ENCODE measurements around the gene ZNF354C.
"Not testable (repeated sequence)": the region's sequence is repeated elsewhere in the genome, so short reads cannot be mapped to it uniquely, and the experiment has no call there.

The ZNF354C gene

DNA sequence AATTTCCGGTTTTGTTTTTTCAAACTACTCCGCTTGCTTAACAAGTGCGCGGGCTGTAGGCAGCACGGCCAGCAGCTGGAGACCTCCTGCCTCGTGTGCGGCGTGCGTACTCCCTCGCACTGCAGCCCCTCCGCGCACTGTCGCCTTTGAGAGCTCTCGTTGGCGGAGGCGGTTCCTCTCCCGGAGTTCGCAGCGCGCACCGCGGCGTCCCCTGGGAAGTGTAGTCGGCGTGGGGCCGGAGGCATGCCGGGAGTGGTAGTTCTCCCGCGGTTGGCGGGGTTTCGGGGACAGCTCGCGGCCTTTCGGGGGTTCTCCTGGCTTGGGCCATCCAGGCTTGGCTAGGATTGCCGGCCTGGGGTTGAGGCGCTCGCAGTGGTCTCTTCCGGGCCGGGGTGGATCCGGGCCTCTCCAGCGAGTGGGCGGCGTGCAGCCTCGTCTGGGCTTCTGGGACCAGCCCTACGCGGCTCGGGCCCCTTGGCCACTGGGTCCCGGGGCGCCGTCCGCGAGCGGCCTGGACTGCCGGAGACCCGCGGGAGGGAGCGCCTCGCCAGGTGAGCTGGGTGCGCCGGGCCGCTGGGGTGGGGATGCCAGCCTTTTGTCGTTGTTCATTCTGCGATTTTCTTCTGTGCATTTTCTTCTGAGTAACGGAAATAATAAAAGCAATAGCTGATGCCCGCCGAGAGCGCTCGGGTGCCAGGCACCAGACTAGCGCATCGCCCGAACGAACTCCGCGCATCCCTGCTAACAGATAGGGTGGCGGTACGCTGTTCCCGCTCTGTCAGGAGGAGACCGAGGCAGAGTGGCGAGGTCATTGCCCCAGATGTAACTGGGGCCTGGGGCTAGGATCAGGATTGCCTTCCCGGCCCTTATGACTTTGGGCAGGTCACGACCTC lies at the start of gene ZNF354C:
Gene ZNF354C, plus strand, starts transcription at position 258 of the 893 bp plus-strand sequence. CDS start 1,696 bp downstream, outside the sequence.
- DNase-seq: peak; percentile 70 to 78

DNA sequence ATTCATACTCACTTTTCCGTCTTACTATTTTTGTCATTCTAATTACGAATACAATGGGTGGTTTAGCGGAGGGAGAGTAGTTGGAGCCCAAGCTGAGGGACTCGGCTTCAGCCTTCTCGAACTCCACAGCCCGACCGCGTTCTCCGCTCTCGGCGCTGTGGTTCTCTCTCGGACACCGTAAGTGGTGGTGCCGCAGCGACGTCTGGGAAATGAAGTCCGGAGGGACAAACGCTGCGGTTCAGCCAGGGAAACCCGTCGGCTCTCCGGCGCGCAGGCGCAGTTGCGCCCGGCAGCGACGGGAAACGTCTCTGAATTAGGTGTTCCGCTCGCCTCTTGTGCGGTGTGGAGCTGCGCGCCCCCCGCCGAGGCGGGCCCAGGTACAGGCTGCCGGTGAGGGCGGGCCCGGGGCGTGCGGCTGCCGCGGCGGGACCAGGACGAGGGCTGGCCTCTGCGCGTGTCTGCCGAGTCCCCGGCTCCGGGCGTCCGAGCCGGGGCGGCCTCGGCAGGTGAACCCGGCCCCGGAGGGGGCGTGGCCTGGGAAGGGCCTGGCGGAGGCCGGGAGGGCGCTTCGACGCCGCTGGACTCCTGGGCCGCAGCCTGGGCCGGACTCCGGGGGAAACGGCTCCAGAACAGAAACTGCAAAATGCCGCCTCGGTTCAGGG lies 36.5 kb upstream of the ZNF354C start, which contains the start of gene ZNF879:
Gene ZNF879, plus strand, starts transcription at position 277 of the 662 bp plus-strand sequence. CDS start 1,201 bp downstream, outside the sequence.
- DNase-seq: peak; percentile 90 to 95

DNA sequence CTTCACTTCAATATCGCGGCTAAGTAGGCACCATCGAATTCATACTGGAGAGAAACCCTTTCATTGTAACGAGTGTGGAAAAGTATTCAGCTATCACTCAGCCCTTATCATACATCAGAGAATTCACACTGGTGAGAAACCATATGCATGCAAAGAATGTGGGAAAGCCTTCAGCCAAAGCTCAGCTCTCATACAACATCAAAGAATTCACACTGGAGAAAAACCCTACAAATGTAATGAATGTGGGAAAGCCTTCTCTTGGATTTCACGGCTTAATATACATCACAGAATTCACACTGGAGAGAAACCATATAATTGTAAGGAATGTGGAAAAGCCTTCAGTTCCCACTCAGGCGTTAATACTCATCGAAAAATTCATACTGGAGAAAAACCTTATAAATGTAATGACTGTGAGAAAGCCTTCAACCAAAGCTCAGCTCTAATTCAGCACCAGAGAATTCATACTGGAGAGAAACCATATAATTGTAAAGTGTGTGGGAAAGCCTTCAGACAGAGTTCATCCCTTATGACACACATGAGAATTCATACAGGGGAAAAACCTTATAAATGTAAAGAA lies 27.1 kb upstream of the ZNF354C start:
- DNase-seq: no peak

DNA sequence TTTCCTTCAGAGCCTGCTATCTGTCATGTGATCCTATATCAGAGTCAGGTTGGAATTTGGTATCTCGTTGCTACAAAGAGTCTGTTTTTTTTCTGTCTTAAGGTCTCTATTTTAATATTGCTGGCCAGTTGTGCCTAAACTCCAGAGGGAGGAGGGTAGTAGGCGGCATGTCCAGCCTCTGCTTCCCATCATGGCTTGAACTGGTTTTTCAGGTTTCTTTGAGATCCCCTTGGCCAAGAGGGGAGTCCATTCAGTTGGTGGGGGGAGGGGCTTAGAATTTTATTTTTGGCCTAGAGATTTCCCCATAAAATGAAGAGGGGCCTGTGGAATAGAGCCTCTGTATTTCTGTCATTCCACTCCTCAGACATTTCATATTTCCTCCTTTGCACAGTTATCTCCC lies 15.4 kb upstream of the ZNF354C start:
- no peak for DNase-seq

DNA sequence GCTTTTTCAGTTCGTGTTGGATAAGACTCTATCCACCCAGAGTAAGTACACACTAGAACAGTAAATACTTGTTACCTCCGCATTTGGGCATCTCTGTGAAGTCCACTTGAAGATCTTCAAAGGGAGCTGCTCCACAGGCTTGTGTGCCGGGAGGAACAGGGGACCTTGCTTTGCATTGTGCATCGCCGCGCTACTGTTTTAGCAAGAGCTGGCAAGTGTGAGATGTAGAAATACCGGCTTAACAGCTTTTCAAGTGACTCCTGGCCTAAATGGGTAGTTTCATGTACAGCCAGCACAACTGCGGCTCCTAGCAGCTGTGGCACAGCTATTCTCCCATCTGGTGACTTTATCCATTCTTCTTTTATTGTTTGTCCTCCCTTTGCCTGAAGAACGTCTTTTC lies 8.4 kb upstream of the ZNF354C start:
- no peak for DNase-seq

DNA sequence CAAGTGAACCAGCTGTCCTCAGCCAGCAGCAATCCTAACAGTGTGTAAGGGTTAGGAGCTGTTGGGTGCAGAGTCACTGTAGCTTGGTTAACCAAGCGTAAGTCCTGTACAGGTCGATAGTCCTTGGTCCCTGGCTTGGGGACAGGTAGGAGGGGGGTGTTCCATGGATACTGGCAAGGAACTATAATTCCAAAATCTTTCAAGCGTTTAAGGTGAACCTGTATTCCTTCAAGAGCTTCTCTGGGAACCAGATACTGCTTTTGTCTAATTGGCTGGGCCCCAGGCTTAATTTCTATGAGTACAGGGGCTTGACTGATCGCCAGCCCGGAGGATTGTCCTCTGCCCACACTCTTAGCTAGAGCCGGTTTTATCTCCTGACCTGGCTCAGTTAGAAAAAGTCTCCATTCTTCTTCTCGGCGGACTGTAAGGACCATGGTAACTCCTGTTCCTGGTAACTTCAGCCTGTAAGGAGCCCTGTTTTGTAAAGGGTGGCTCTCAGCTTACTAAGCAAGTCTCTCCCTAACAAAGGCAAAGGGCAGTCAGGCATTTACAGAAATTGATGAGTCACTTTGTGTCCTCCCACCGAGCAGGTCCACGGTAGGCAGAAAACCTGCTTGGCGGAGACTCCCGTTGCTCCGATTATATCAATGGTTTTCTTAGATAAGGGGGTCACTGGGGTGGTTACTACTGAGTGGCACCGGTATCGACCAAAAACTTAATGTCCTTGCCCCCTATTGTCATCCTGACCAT lies 6.0 kb upstream of the ZNF354C start:
- DNase-seq: no peak

DNA sequence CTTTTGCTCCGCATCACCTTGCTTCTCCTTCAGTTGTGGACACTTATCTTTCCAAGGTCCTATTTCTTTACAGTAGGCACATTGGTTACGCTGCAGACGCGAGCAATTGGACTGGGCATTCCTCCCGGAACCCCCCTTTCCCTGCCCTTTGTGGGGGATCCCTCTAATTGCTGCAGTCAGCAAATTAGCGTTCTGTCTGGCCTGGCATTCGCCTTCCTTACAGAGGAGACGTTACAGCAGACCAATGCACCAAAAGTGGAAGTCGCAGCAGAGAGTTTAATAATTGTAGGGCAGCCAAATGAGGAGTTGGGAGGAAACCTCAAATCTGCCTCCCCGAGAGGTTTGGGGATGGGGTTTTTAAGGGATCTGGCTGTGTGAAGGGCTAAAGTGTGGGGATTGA lies 5.3 kb upstream of the ZNF354C start:
- DNase-seq: no peak

DNA sequence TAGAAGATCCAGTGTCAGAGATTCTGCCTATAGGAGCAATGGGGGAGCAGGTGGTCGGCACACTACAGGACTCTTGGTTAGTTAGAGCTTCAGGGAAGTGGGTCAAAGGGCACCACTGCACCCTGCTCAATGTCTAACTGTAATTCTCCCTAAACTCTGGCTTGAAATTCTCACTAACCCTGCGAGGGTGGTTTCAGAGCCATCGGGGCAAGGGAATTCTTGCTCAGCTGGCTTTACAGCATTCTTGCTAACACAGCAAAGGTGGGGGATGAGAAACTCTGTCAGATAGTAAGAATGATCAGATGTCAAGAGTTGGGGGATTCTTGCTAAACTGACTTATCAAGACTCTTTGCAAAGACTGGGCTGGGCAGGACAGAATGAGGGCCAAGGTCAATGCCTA lies 4.7 kb upstream of the ZNF354C start:
- DNase-seq: no peak

DNA sequence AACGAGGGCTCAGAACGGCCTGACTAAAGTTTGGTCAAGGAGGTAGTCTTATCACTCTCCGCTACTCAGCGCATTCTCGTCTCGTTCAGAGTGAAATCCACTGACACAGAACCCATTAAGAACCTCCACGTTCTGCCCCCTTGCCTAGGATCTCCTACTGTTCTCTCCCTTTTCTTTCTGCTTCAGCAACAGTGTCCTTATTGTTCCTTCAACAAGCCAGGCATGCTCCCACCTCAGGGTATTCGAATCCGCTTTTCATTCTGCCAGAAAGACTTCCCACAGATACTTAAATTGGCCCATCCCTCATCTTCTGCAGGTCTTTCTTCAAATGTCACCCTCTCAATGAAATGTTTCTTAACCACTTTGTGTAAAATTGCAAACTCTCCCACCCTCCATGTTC lies 4.3 kb upstream of the ZNF354C start:
- DNase-seq: no peak

DNA sequence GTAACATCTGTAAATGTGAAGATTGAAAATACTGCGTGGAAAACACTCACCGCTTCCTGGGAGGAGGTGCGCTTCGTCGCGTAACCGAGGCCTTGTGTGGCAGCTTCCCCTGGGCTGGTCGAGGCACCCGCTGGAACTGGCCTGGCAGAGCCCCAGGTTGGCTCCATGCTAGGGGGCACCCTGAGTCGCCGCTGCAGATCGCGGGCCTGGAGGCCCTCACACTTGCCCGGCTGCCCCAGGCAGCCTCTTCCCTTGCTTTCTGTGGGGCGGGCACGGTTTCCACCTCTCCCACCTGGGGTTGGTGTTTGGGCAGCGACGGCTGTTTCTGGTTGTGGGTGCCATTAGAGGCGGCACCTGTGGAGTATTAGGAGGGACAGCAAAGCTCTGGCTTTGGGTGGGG lies 852 bp downstream of the ZNF354C start:
- DNase-seq: no peak

DNA sequence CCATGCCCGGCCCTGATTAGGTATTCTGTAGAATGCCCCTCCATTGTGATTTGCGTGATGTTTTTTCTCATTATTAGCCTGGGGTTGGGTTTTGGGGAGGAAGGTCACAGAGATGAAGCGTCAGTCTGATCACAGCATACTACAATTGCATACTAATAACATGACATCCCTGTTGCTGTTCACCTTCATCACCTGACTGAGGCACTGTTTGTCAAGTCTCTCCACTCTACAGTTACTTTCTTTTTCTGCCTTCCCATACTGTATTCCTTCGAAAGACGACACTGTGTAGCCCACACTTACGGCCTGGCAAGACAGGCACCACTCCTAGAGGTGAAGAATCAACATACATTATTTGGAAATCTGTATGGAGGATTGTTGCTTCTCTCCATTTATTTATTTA lies 5.5 kb downstream of the ZNF354C start:
- DNase-seq: no peak

DNA sequence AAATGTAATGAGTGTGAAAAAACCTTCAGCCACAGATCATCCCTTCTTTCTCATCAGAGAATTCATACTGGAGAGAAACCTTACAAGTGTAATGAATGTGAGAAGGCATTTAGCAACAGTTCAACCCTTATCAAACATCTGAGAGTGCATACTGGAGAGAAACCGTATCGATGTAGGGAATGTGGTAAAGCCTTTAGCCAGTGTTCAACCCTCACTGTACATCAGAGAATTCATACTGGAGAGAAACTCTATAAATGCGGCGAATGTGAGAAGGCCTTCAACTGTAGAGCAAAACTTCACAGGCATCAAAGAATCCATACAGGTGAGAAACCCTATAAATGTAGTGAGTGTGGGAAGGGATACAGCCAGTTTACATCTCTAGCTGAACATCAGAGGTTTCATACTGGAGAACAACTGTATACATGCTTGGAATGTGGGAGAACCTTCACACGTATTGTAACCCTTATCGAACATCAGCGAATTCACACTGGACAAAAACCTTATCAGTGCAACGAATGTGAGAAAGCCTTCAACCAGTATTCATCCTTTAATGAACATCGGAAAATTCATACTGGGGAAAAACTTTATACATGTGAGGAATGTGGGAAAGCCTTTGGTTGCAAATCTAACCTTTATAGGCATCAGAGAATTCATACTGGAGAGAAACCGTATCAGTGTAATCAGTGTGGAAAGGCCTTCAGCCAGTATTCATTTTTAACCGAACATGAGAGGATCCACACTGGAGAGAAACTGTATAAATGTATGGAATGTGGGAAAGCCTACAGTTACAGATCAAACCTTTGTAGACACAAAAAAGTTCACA lies 19.2 kb downstream of the ZNF354C start:
- DNase-seq: no peak

DNA sequence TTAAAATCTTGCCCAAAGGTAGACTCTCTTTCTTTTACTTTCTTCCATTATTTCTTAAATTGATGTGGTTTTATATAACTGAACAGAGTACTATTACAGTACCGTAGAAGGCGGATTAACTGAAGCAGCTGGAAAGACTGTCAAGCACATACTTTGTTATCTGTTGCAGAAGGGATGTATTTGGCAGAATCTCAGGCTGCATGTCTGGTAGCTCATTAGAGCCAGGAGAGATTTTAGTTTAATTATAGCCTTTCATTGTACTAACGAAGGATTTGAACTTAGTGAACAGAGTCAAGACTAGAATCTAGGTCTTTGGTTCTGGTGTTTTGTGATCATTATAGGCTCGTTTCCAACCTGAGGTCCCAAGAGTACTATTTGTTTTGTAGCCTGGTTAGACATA lies 20.6 kb downstream of the ZNF354C start:
- DNase-seq: no peak

DNA sequence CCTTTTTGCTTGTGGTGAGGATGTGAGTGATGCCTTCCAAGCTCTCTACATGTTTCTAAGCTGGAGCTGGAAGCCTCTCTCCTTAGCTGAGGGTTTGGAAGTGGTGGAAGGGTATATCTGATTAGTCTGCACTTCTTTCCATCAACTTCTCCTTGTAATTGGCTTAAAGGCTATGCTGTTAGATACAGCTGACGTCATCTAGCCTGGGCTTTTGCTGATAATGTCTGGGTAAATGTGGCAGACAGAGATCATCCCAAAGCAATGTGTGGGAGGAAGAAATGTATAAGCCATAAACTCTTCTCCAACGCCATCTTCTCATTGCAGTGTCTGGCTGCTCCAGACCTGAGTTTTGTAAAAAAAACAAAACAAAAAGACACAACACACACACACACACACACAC lies 29.3 kb downstream of the ZNF354C start:
- DNase-seq: no peak

DNA sequence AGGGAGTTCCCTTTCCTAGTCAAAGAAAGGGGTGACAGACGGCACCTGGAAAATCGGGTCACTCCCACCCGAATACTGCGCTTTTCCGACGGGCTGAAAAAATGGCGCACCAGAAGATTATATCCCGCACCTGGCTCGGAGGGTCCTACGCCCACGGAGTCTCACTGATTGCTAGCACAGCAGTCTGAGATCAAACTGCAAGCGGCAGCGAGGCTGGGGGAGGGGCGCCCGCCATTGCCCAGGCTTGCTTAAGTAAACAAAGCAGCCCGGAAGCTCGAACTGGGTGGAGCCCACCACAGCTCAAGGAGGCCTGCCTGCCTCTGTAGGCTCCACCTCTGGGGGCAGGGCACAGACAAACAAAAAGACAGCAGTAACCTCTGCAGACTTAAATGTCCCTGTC lies 41.1 kb downstream of the ZNF354C start:
- not testable (repeated sequence) for DNase-seq

DNA sequence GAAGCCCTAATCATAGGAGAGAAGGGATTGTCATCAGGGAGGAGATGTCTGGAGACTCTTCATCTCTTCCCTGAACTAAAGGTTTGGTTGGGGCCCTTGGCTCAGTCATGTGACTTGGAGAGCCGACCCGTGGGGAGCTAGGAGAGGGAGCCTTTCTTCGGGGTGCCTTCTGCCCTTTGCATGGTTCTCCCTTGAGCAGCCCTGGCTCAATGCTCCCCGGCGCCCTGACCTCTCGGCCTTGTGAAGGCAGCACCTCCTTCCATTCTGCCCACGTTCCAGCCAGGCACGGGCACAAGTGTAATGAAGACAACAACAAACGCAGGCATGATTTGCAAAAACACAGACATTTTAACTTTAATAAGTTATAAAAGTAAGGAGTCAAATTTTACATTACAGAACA lies 50.4 kb downstream of the ZNF354C start:
- DNase-seq: no peak

DNA sequence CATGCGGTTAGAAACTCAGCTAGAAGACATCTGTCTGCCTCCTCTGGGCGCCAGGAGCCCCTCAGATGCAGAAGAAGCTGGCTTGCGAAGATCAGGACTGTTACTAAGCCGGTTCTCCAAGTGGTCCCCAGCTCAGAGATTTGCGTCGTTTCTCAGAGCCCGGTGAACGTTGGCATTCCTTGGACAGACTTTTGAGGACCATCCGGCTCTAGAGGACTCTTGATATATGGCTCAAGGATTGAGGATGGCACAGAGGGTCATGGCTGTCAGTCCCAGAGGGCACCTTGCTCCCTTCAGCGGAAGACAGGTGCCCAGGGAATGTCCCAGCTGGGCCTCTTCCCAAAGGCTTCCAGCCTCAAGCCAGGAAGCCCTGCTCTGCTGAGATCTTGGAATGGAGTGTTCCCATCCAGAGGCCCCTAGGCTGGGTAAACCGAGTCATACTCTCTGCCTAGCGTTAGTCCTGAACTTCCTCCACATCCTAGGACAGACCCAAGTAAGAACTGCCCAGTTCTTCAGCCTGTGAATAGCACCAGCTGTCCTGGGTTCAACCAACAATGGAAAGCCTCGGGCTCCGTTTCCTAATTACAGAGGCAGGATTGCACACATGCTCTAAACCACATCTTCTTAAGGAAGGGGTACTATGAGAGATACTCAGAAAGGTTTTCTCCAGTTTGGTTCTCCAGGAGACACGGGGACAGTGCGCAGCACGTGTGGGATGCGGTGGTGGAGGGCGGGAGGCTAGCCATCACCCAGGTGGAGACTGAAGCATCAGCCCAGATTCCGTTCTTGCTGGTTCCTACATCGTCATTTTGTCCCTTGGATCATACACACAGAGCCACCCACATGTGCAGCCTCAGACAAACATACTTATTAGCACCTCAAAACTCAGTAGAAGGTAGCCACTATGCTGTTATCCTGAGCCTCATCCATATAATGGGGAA lies 51.4 kb downstream of the ZNF354C start:
- DNase-seq: no peak

DNA sequence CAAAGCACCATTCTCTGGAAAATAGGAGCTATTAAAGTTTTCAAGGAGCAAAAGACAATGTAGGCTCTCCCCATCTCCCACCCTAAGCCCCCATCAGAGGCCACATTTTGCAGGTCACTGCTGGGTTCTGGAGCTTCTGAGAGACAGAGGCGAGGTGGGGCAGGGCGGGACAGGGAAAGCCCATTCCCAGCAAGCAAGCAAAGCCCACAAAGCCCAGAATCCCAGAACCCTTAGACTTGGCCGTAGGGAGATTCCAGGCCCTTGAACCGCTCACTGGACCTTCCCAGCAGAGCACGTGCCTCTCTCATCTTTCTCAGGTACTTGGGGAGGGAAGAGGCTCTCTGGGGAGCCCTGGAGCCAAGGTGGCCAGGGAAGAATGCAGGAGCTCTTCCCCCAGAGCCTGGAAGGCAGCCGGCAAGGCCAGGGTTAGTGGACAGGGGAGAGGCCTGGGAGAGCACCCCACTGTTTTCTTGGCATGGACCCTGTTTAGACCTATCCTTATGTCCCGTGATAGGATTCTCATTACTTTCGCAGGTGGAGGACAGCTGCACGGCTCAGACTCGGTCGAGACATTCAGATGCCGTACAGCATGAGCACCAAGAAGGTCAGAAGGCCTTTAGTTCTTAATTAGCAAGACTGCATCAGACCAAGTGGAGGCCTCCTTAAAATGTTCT lies 52.4 kb downstream of the ZNF354C start:
- no peak for DNase-seq

DNA sequence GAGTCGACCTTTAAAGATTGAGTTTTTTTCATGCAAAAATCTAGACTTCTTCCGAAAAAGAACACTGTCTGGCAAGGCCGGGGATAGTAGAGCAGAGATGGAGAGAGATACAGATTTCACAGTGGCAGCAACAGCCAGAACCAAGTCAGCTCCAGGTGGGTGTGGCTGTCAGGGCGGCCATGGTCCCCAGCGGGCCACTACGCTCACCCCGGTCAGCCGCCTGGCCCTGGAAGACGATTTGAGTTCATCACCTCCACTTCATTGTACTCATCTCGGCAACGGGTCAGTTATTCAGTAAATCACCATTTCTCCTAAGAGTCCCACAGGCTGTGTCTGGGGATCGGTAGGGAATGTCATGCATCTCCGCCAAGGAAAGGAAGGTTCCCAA lies 53.0 kb downstream of the ZNF354C start:
- no peak for DNase-seq

DNA sequence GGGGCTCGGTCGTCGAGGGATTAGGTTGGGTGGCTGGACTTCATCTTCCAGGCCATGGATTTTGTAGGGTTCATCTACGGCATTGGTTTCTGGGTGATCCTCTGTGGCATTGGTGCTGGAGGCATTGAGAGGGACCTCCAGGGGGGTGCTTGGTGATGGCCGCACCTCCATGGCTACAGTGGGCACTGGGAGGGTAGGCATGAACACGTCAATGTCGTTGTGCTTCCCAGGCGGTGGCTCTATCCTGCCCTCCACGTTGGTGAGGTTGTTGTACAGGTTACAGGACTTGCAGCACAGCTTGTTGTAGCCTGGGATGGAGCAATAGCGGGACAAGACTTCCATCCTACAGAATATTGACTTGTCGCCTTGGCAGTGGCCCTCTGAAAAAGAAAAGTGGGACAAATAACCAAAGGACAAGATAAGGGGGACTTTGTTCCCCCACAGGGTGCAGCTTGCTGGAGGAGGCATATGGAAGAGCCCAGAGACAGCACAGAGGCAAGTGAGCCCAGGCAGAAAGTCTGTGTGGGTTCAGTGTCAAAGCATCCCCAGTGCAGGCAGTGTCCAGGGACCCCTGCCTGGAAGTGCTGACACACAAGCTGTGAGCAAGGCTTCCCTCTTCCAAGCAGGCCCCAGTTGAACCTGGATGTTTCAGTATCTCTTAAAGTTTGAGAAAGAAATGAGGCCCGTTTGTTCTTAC lies 53.9 kb downstream of the ZNF354C start:
- DNase-seq: no peak
